GM18861 (cell line): Measurements from ENCODE around the gene TMEM62.
"Not testable (repeated sequence)": the region's sequence is repeated elsewhere in the genome, so short reads cannot be mapped to it uniquely, and the experiment has no call there.

Experiments used
- ATAC-seq: cut with Tn5 transposase; IDR thresholded peaks from one replicate; pipeline ENCODE4 v1.9.1; 2021; ENCODE audit not compliant: unreplicated experiment

Gene TMEM62

DNA sequence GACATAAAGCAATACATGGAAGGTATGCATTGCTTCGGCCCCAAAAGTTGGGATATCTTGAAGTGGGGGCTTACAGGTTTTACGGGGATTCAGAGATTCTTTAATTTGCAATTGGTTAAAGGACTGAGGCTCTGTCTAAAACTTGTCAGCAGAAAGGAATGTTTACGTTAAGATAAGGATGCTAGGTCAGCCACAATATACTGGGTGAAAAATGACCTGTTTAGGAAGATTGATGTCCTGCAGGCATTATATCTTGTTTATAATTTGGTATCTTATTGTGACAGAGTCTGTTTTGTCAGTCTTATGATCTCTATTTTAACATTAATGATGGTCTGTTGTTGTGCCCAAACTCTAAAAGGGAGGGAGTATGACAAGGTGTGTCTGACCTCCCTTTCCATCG lies 36.5 kb downstream of the TMEM62 start:
- ATAC-seq = no peak

GRCh38 chr15:43175656-43176309 lies 42.4 kb downstream of the TMEM62 start:
- ATAC-seq = not testable (repeated sequence)

- not testable (repeated sequence) for ATAC-seq
These were observed 43.8 kb downstream of the TMEM62 start for GRCh38 chr15:43177147-43177546.

GRCh38 chr15:43183270-43183669 lies 49.9 kb downstream of the TMEM62 start:
- no peak for ATAC-seq

DNA sequence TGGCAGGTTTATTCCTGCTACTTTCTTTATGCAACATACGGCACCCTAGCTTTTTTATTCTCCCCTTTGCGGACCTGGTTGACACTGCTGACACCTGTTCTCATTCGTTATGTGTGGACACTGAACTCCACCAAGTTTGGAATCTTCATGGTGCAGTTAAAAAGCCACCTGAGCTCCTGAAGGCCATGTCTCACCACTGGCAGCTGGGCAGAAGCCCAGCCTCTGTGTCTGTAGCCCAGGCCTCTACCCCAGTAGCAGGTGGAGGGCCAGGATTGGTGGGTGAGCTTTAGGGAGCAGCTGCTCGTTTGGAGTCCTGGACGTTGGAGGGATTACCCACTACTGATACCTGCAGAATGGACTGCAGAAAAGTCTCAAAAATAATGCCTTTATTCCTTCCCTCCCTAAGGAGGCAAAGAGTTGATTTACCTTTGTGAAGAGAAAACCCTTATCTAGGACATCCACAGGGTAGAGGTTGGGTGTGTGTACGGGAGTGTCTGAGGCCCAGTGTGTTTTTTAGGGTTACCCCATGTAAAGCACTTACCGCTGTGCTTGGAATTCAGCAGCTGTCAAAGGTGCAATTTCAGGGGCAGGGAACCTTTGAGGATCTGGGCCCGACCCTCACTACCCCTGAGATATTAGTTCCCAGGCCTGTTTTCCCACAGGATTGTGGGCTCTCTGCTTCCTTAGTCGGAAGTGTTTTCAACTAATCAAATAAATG lies 51.2 kb downstream of the TMEM62 start:
- ATAC-seq = no peak

DNA sequence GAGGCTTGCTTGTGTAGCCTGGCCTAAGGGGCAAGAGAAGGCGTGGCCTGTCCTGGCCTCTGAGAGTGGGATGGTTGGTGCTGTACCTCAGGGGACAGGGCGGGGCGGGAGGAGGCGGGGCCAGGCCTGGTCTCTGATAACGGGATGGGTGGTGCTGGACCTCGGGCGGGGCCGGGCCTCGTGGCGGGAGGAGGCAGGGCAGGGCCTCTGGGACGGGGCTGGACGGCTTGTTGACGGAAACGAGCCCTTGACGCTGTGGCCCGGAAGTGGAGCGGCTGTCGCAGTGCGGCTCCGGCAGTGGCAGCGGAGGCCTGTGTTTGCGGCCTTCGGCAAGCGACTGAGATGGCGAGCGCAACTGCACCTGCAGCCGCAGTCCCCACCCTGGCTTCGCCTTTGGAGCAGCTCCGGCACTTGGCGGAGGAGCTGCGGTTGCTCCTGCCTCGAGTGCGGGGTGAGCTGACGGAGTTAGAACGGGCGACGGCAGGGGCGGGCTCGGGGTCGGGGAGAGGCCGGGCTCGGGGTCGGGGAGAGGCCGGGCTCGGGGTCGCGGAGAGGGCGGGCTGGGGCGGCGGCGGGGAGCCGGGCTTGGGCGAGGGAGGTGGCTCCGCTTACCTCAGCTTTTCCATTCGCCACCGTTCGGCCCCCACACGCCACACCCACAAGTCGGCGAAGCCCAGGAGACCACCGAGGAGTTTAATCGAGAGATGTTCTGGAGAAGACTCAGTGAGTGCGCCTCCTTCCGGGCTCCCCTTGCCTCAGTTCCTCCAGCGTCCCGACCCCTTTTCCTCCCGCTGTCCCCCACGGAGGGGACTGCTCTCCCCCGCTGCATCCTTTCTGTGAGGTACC lies 52.0 kb downstream of the TMEM62 start, which contains the start of gene CCNDBP1:
CCNDBP1 (plus strand) TSS at position 247 of the 846 bp plus-strand sequence; CDS start at position 343, 96 bp downstream.
- peak; percentile 78 for ATAC-seq

GRCh38 chr15:43186003-43186353 lies 52.6 kb downstream of the TMEM62 start:
- ATAC-seq = no peak

DNA sequence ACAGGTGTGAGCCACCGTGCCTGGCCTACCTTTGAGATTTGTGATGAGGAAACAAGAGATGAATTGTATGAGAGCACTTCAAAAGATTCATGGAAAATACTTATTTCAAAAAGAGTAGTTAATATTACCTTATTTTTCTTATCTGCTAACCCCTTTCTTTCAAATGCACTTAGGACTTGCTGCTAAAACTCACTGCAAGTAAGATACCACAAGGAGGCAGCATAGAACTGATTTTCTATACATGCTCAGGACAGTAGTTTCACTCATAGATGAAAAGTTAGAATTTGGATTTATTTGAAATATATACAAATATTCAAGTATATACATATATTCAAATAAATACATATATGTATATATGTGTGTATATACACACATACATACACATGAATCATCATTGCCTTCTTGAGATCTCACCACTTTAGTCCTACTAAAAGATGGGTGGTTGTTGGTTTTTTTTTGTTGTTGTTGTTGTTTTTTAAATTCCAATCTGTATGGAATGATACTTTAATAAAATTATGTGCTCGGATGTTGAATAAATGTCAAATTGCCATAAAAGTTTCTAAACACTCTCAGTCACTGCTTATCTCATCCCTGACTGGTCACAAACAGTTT lies 54.3 kb downstream of the TMEM62 start:
- no peak for ATAC-seq

DNA sequence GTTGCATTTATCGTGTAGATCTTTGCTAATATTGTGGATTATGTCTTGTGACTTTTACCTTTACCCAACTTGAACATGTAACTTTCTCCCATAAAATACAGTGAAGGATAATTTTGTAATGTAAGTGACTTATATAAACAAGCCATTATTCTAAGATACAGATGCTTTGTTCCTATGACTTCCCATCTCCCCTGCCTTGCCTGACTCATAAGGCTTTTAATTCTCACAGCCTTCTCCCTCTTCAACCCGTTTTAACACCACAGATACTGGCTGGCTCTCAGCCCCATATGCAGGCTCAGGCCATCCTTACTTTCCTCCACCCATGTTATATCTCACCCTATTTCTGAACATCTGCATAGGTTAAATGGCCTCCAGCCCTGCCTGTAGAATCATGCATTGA lies 55.9 kb downstream of the TMEM62 start:
- ATAC-seq = no peak

- no peak for ATAC-seq
These were observed 56.8 kb downstream of the TMEM62 start for GRCh38 chr15:43190178-43190577.

DNA sequence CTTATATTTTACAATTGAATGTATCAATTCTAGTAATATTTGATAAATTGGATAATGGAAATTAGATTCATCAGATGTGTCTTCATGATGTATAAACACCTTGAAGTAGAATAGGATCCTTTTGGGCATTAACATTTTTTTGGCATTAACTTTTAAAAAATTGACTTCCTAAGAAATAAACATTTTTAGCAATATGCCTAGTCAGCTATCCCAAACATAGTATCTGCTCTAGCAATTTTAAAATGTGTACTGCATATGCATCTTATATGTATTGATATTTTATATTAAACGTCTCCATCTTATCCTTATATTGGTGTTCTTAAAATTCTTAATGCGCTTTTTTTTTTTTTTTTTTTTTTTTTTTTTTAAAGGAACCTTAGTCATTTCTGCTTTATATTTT lies 60.3 kb downstream of the TMEM62 start:
- no peak for ATAC-seq

DNA sequence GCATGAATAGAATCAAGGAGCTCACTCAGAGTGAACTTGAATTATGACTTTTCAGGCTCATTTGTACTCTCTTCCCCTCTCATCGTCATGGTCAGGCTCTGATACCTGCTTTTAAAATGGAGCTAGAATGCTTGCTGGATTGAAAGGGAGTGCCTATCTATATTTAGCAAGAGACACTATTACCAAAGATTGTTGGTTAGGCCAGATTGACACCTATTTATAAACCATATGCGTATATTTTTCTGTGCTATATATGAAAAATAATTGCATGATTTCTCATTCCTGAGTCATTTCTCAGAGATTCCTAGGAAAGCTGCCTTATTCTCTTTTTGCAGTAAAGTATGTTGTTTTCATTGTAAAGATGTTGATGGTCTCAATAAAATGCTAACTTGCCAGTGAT lies 61.4 kb downstream of the TMEM62 start:
- ATAC-seq = no peak

GRCh38 chr15:43196760-43197548 lies 63.6 kb downstream of the TMEM62 start:
- ATAC-seq = no peak

DNA sequence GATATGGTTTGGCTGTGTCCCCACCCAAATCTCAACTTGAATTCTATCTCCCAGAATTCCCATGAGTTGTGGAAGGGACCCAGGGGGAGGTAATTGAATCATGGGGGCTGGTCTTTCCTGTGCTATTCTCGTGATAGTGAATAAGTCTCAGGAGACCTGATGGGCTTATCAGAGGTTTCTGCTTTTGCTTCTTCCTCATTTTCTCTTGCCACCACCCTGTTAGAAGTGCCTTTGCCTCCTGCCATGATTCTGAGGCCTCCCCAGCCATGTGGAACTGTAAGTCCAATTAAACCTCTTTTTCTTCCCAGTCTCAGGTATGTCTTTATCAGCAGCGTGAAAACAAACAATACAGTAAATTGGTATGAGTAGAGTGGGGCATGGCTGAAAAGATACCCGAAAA lies 64.4 kb downstream of the TMEM62 start:
- not testable (repeated sequence) for ATAC-seq

GRCh38 chr15:43198556-43198955 lies 65.2 kb downstream of the TMEM62 start:
- not testable (repeated sequence) for ATAC-seq

DNA sequence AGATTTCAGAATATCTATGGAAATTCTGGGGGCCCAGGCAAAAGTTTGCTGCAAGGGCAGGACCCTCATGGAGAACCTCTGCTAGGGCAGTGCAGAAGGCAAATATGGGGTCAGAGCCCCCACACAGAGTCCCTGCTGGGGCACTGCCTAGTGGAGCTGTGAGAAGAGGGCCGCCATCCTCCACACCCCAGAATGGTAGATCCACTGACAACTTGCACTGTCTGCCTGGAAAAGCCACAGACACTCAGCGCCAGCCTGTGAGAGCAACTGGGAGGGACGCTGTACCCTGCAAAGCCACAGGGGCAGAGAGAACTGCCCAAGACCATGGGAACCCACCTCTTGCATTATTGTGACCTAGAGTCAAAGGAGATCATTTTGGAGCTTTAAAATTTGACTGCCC lies 65.6 kb downstream of the TMEM62 start:
- no peak for ATAC-seq

- no peak for ATAC-seq
These were observed 66.6 kb downstream of the TMEM62 start for GRCh38 chr15:43199945-43200488.

GRCh38 chr15:43204016-43204901 lies 70.9 kb downstream of the TMEM62 start:
- no peak for ATAC-seq

DNA sequence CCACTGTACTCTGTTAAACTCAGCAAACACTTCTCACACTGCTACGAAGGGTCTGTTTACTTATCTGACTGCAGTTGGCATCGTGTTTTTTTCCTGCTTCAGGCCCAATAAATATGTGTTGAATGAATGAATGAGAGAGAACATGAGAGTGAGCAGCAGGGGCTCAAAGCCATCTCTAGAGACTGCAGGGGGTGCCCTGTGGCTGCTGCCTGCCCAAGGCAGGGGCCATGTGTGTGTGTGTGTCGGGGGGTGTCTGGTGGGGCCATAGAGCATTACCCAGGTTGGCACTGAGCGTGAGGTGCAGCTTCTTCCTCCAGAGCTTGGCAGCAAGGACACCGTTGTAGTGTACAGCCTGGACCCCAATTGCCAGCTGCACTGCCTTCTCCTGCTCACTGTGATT lies 72.7 kb downstream of the TMEM62 start:
- no peak for ATAC-seq
